A549 (cell line): ENCODE measurements around the gene POLR3E.

ENCODE experiments used
- CHD2 ChIP-seq: fragments of 150-350 bp; IDR thresholded peaks from 2 replicates; pipeline ENCODE4 v1.6.1; 2014; ENCODE audit warnings: low read length; ENCODE audit not compliant: partially characterized antibody
- CTCF ChIP-seq: fragments of >200 bp; sonication (Bioruptor Twin); formaldehyde crosslinking; IDR thresholded peaks from 3 replicates; pipeline ENCODE4 v1.5.1; 2016
- EP300 ChIP-seq, 2 experiments: fragments of >200 bp; sonication (Bioruptor Twin); formaldehyde crosslinking; IDR thresholded peaks; 2 replicates in 1 of 2; 3 replicates in 1 of 2; pipeline ENCODE4 v1.6.1; 2016 to 2017
- FOXS1 ChIP-seq: fragments of 250-450 bp; sonication (Bioruptor Pico); IDR thresholded peaks from 2 replicates; pipeline ENCODE4 v1.5.0; 2020; ENCODE audit warnings: mild to moderate bottlenecking, moderate library complexity
- POLR2A ChIP-seq: IDR thresholded peaks from 2 replicates; pipeline ENCODE4 v1.6.1; 2012; ENCODE audit warnings: mild to moderate bottlenecking, low read length
- REST ChIP-seq: fragments of 200-600 bp; sonication (generic); IDR thresholded peaks from 2 replicates; pipeline ENCODE4 v1.6.1; 2016; ENCODE audit warnings: antibody characterized with exemption, mild to moderate bottlenecking, moderate library complexity
- RNF2 ChIP-seq: fragments of 200-600 bp; sonication (generic); IDR thresholded peaks from 2 replicates; pipeline ENCODE4 v1.6.1; 2016; ENCODE audit warnings: low read depth, mild to moderate bottlenecking, antibody characterized with exemption, moderate library complexity, borderline replicate concordance

- TF ChIP-seq POLR2A (no peak), CTCF (no peak), REST (no peak), FOXS1 (CRISPR knock-in tag) (no peak), CHD2 (no peak), EP300 (IDR thresholded peaks at IDR 0.05) (no peak), RNF2 (no peak)
These were observed 27.8 kb downstream of the POLR3E start for GRCh38 chr16:22324787-22325597.
